NCI-H446 (cell line): ENCODE data around the gene RTL3.

Experiments
- DNase-seq, 2 experiments: peaks; one replicate each; lab custom pipeline; 2025; lab: John Stamatoyannopoulos, UW

RTL3 gene

GRCh38 chrX:78619834-78620233, 39.3 kb downstream of the RTL3 start:
- no peak for DNase-seq

- DNase-seq, result no peak
These were observed 40.1 kb downstream of the RTL3 start for GRCh38 chrX:78618987-78619386.

- no peak for DNase-seq
These were observed 44.9 kb downstream of the RTL3 start for GRCh38 chrX:78614264-78614663.
